ENCODE results near the gene TMEM225.

The TMEM225 gene

DNA sequence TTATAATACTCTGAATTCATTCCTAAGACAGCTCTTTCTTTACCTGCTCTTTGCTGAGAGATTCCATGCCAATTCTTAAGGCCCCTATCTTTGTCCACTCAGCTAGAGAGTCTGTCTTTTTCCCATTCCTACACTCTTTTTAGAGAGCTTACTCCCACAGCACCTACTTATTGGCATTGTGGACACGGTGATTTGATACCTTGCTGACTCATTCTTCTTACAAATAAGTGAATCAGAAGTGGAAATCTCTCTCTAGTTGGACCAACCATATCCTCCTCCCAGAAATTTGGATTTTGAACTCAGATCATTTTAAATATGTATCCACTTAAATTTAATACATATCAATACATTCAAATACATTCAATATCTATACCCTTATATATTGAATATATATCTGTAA is 46.8 kb downstream of the TMEM225 start:
- no peaks in the 10 kb centered on the region for H3K36me3 ChIP-seq (ENCODE audit: control insufficient read depth, insufficient read depth, low read length)
- DNase-seq (ENCODE audit: extremely low read depth, insufficient read length) = no peak

DNA sequence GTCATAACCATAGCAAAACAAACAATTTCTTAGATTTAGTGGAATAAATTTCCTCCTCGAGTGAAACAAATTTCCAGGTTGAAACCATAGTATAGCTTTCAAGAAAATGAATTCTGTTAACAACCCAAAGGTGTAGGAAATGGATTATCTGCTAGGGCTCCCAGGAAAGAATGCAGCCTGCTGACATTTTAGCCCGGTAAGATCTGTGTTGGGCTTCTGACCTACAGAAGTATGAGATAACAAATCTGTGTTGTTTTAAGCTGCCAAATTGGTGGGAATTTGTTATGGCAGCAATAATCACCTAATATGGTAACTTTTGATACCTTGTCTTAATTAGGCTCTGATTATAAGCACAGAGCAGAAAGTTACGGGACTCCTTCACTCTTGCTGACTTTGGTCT is 47.3 kb downstream of the TMEM225 start:
- DNase-seq (ENCODE audit: extremely low read depth, insufficient read length) = no peak
- no peaks in the 10 kb centered on the region for H3K36me3 ChIP-seq (ENCODE audit: control insufficient read depth, insufficient read depth, low read length)
- no peaks in the 10 kb centered on the region for H3K27me3 ChIP-seq (replicated peaks; ENCODE audit: control insufficient read depth, insufficient read depth, low read length)
- TF ChIP-seq, protein P1, sequence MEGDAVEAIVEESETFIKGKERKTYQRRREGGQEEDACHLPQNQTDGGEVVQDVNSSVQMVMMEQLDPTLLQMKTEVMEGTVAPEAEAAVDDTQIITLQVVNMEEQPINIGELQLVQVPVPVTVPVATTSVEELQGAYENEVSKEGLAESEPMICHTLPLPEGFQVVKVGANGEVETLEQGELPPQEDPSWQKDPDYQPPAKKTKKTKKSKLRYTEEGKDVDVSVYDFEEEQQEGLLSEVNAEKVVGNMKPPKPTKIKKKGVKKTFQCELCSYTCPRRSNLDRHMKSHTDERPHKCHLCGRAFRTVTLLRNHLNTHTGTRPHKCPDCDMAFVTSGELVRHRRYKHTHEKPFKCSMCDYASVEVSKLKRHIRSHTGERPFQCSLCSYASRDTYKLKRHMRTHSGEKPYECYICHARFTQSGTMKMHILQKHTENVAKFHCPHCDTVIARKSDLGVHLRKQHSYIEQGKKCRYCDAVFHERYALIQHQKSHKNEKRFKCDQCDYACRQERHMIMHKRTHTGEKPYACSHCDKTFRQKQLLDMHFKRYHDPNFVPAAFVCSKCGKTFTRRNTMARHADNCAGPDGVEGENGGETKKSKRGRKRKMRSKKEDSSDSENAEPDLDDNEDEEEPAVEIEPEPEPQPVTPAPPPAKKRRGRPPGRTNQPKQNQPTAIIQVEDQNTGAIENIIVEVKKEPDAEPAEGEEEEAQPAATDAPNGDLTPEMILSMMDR (IDR thresholded peaks at IDR 0.05; ENCODE audit: insufficient read depth, low read length, poor library complexity, severe bottlenecking) = no peak
- no peak overlapping the region for H3K4me3 ChIP-seq (replicated peaks; ENCODE audit: low read depth, low read length)

More for the DNA sequence above, 46.8 kb downstream of the TMEM225 start:
- Histone ChIP-seq H3K27me3 (replicated peaks; ENCODE audit: control insufficient read depth, insufficient read depth, low read length) (no peaks in the 10 kb centered on the region), H3K4me3 (replicated peaks; ENCODE audit: low read depth, low read length) (no peak overlapping the region)
- TF ChIP-seq, protein P1 (IDR thresholded peaks at IDR 0.05; ENCODE audit: insufficient read depth, low read length, poor library complexity, severe bottlenecking) = no peak

DNA sequence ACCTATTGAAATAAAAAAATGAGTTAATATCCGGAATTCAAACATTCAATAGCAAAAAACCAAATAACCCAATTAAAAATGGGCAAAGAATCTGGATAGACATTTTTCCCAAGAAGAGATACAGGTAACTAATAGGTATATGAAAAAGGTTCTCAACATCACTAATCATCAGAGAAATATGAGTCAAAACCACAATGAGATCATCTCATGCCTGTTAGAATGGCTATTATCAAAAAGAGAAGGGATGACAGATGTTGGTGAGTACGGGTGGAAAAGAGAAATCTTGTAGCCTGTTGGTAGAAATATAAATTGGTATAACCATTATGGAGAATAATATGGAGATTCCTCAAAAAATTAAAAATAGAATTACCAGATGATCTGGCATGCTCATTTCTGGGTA is 52.4 kb downstream of the TMEM225 start:
- TF ChIP-seq, protein P1 (IDR thresholded peaks at IDR 0.05; ENCODE audit: insufficient read depth, low read length, poor library complexity, severe bottlenecking) = no peak
- Histone ChIP-seq H3K36me3 (ENCODE audit: control insufficient read depth, insufficient read depth, low read length) (no peaks in the 10 kb centered on the region), H3K27me3 (replicated peaks; ENCODE audit: control insufficient read depth, insufficient read depth, low read length) (no peaks in the 10 kb centered on the region), H3K4me3 (replicated peaks; ENCODE audit: low read depth, low read length) (no peak overlapping the region)
- no peak for DNase-seq (ENCODE audit: extremely low read depth, insufficient read length)
